Measurements from ENCODE around the gene LRRC9. TPM values are rescaled to one million over a fixed set of nuclear protein-coding genes. Genes with fewer than 3 reads are reported as not detected.

The LRRC9 gene
- total RNA-seq, 2 experiments from 2014 or later, result not detected

- ChIA-PET POLR2A (no interaction called here), CTCF (no interaction called here)
- intact Hi-C loops (cut with DNase I, micrococcal nuclease), result no loop called here
- no peak for DNase-seq
- H3K4me1 ChIP-seq (ENCODE audit: insufficient read depth, low read length), result no peaks in the 10 kb centered on the region
- Mint-ChIP-seq H3K9me3 (no peaks in the 10 kb centered on the region), H3K36me3 (ENCODE audit: low read depth) (no peaks in the 10 kb centered on the region), H3K27me3 (peaks cover 10% of the 10 kb centered on the region), H3K27ac (no peak overlapping the region), H3K4me1 (ENCODE audit: low read depth) (no peaks in the 10 kb centered on the region), H3K4me3 (no peak overlapping the region)
- H3K9me3 ChIP-seq (ENCODE audit: control insufficient read depth in 1 of 2, insufficient read depth in 1 of 2, low read length in 2 of 2), result peaks cover 0 to 5% of the 10 kb centered on the region in 2 experiments
- H3K36me3 ChIP-seq (ENCODE audit: insufficient read depth, low read length), result no peaks in the 10 kb centered on the region
- no peak for ATAC-seq (ENCODE audit: poor library complexity)
- no peak for TF ChIP-seq CTCF (IDR thresholded peaks at IDR 0.05)
- no peak overlapping the region for H3K4me3 ChIP-seq (ENCODE audit: low read length)
- H3K27me3 ChIP-seq (ENCODE audit: control insufficient read depth in 1 of 2, insufficient read depth in 2 of 2, low read length in 2 of 2), result no peaks in the 10 kb centered on the region
- no peak overlapping the region for H3K27ac ChIP-seq (ENCODE audit: low read depth in 1 of 2, low read length in 2 of 2)
Observed at GRCh38 chr14:59986556-59987059, 66.7 kb downstream of the LRRC9 start.

GRCh38 chr14:59997449-59997848 is 77.5 kb downstream of the LRRC9 start:
- no peak for DNase-seq
- no peaks in the 10 kb centered on the region for H3K9me3 ChIP-seq (ENCODE audit: control insufficient read depth in 1 of 2, insufficient read depth in 1 of 2, low read length in 2 of 2)
- TF ChIP-seq CTCF (IDR thresholded peaks at IDR 0.05), result no peak
- no peak overlapping the region for H3K4me3 Mint-ChIP-seq
- intact Hi-C loops (cut with DNase I, micrococcal nuclease), result no loop called here
- POLR2A ChIA-PET, result no interaction called here
- no peak overlapping the region for H3K4me3 ChIP-seq (ENCODE audit: low read length)
- ATAC-seq (ENCODE audit: poor library complexity), result no peak
- CTCF ChIA-PET, result no interaction called here
- no peak overlapping the region for H3K27ac Mint-ChIP-seq
- H3K9me3 Mint-ChIP-seq, result no peaks in the 10 kb centered on the region
- H3K4me1 ChIP-seq (ENCODE audit: insufficient read depth, low read length), result no peaks in the 10 kb centered on the region
- H3K27ac ChIP-seq (ENCODE audit: low read depth in 1 of 2, low read length in 2 of 2), result no peak overlapping the region
- H3K36me3 Mint-ChIP-seq (ENCODE audit: low read depth), result no peaks in the 10 kb centered on the region
- no peaks in the 10 kb centered on the region for H3K27me3 ChIP-seq (ENCODE audit: control insufficient read depth in 1 of 2, insufficient read depth in 2 of 2, low read length in 2 of 2)
- no peaks in the 10 kb centered on the region for H3K4me1 Mint-ChIP-seq (ENCODE audit: low read depth)
- no peaks in the 10 kb centered on the region for H3K36me3 ChIP-seq (ENCODE audit: insufficient read depth, low read length)
- no peaks in the 10 kb centered on the region for H3K27me3 Mint-ChIP-seq

GRCh38 chr14:59997966-59998365 is 78.0 kb downstream of the LRRC9 start:
- Histone ChIP-seq H3K27ac (ENCODE audit: low read depth in 1 of 2, low read length in 2 of 2) (no peak overlapping the region), H3K27me3 (ENCODE audit: control insufficient read depth in 1 of 2, insufficient read depth in 2 of 2, low read length in 2 of 2) (peaks cover 0 to 5% of the 10 kb centered on the region in 2 experiments), H3K9me3 (ENCODE audit: control insufficient read depth in 1 of 2, insufficient read depth in 1 of 2, low read length in 2 of 2) (no peaks in the 10 kb centered on the region), H3K4me3 (ENCODE audit: low read length) (no peak overlapping the region), H3K36me3 (ENCODE audit: insufficient read depth, low read length) (no peaks in the 10 kb centered on the region), H3K4me1 (ENCODE audit: insufficient read depth, low read length) (no peaks in the 10 kb centered on the region)
- no peak for ATAC-seq (ENCODE audit: poor library complexity)
- intact Hi-C loops (cut with DNase I, micrococcal nuclease), result no loop called here
- Mint-ChIP-seq H3K27ac (no peak overlapping the region), H3K9me3 (no peaks in the 10 kb centered on the region), H3K4me3 (no peak overlapping the region), H3K27me3 (no peaks in the 10 kb centered on the region), H3K36me3 (ENCODE audit: low read depth) (no peaks in the 10 kb centered on the region), H3K4me1 (ENCODE audit: low read depth) (no peaks in the 10 kb centered on the region)
- ChIA-PET POLR2A (no interaction called here), CTCF (no interaction called here)
- DNase-seq, result no peak
- TF ChIP-seq CTCF (IDR thresholded peaks at IDR 0.05), result no peak
